VCaP (cell line): ENCODE data around the gene CILP2.

ENCODE experiments used
- H3K27ac ChIP-seq: fragments of 450-650 bp; 2 replicates; pipeline ENCODE4 v1.5.1; 2017
- TF ChIP-seq, protein P1 (sequence below): fragments of 450-650 bp; conservative IDR thresholded peaks from 2 replicates; pipeline ENCODE4 v1.5.1; 2017; ENCODE audit warnings: mild to moderate bottlenecking, moderate library complexity

The CILP2 gene

DNA sequence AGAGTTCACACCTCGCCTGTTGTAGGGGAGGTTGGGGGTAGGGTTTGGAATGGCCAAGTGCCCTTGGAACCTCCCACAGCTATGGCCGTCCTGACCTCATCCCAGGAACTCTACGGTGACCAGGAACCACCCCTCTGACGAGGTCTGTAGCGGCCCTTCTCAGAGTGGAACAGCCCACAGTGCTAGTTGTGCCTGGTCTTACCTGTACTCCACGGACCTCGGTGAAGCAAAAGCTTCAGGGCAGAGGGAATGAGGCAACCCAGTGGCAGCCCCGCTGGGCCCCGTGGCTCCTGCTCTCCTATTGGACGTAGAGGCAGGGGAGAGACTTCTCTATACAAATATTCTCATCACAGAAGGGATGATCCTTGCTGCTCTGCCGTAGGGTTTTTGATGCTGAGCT, 29.8 kb upstream of the CILP2 start:
- H3K27ac ChIP-seq: no peak overlapping the region
- TF ChIP-seq, protein P1, sequence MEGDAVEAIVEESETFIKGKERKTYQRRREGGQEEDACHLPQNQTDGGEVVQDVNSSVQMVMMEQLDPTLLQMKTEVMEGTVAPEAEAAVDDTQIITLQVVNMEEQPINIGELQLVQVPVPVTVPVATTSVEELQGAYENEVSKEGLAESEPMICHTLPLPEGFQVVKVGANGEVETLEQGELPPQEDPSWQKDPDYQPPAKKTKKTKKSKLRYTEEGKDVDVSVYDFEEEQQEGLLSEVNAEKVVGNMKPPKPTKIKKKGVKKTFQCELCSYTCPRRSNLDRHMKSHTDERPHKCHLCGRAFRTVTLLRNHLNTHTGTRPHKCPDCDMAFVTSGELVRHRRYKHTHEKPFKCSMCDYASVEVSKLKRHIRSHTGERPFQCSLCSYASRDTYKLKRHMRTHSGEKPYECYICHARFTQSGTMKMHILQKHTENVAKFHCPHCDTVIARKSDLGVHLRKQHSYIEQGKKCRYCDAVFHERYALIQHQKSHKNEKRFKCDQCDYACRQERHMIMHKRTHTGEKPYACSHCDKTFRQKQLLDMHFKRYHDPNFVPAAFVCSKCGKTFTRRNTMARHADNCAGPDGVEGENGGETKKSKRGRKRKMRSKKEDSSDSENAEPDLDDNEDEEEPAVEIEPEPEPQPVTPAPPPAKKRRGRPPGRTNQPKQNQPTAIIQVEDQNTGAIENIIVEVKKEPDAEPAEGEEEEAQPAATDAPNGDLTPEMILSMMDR: no peak

DNA sequence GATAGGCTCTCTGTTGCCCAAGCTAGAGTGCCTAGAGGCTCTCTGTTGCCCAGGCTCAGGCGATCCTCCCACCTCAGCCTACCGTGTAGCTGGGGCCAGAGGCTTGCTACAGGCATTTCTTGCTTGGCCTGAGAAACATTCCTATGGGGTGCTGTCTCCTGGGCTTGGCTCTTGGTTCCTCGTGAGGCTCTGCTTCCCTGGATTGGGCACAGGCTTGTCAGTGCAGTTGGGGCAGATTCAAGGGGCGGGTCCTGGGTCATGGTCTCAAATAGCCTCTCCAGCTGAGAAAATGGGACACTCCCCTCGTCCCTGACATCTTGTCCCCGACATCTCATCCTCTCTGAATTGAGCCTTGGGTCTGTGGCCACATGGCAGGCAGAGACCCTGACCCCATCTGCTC, 27.6 kb upstream of the CILP2 start:
- TF ChIP-seq, protein P1: no peak
- H3K27ac ChIP-seq: no peak overlapping the region

DNA sequence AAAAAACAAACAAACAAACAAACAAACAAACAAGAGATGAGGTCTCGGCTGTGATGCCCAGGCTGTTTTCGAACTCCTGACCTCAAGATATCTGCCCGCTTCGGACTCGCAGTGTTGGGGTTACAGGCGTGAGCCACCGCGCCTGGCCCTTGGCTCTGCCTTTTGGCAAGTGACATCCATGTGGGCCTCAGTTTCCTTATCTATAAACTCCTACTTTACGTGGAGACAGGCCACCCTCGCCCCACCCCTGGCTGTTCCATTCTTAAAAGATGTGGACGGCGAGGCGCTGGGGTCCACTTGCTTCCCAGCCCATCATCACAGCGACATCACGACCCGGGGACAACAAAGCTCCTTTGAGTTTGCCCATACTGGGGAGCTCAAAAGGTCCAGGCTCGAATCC, 24.4 kb upstream of the CILP2 start:
- no peak overlapping the region for H3K27ac ChIP-seq
- TF ChIP-seq, protein P1: no peak

DNA sequence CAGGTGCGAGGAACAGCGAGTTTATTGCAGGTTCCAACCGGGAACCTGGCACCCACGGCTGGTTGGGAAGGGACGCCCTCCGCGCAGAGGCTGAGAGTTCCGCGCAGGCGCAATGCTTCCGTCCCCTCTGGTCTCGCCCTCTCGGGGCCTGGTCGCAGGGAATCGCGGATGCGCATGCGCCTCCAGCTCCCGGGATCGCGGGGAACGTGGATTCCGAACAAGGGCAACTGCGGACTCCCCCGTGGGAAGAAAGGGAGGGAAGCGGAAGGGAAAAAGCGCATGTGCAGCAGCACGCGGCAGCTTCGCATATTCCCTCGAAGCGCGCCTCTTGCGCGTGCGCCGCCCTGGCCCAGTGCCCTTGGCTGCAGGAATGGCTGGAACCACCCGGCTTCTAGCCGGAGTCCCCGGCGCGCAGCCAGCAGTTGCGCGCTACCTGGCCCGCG, 23.8 kb upstream of the CILP2 start:
- TF ChIP-seq, protein P1: no peak

DNA sequence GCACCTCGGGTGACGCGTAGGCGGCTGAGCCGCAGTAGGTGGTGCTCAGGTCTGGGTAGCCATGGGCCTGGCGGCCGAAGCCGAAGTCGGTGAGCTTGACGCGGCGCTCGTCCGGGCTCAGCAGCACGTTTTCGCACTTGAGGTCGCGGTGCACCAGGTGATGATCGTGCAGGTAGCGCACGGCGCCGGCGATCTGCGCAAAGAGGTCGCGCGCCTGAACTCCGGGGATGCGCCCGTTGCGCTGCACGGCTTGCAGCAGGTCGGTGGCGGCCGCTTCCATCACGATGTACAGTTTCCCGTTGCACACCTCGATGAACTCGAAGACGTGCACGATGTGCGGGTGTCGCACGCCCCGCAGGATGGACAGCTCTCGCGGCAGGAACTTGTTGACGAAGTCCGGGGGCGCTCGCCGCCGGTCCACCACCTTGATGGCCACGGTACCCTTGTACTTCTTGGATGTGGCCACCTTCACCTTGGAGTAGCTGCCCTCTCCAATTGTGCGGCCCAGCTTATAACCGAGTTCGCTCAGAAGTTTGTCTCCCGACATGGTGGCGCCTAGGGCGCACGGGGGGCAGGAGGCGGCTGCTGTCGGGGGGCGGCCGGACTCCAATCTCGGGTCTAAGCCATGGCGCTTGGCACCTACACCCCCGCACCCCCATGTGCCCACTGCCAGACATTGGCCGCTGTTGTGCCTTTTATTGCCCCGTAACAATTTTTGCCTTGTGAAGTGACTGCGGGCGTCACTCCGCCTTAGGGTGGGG, 23.0 kb upstream of the CILP2 start, which contains the start of gene TSSK6:
Gene TSSK6 (minus strand): TSS at position 668 of the 761 bp plus-strand sequence. CDS start 121 bp downstream, at position 547.
- TF ChIP-seq, protein P1: no peak
- H3K27ac ChIP-seq: peak within 1 kb of the TSS; percentile 77

More for the DNA sequence above, 23.8 kb upstream of the CILP2 start:
- H3K27ac ChIP-seq: no peak overlapping the region

DNA sequence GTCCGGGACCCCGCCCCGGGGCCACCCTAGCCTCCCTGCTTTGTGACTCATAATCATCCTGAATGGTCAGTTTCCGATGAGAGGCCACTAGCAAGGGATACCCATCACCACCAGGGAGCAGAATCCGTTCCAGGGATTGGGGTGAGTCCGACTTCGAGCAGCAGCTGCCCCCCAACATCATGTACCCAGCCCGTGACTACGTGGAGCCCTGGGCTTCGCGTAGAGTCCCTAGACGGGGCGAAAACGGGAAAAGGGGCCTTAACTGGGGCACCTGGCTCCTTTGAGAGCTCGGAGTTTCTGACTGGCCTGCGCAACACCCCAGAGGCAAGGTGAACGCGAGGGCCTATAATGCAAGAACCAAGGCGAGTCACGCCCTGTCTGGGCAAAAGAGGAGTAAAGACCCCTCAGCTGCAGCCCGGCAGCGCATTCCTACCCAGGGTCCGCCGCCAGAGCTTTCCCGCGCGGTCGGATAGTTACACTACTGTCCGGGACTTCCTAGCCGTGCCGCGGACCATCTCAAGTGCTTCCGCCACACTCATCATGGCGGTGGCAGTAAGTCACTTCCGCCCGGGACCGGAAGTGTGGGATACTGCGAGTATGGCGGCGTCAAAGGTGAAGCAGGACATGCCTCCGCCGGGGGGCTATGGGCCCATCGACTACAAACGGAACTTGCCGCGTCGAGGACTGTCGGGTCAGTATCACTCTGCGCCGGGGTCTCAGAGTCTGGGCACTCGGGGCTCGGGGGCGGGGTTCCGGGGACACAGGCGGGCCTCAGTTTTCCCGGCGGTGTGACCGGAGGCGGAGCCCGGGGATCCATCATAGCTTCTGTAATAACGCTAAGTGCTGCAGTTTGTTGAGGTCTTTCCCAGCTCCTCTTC, 22.2 kb upstream of the CILP2 start, which contains the start of gene NDUFA13:
Gene NDUFA13 (plus strand): TSS at position 584 of the 878 bp plus-strand sequence. CDS start 14 bp downstream, at position 598.
- TF ChIP-seq, protein P1: no peak; the same call in 1 of the 2 replicates
- H3K27ac ChIP-seq: peak within 1 kb of the TSS; percentile 77

DNA sequence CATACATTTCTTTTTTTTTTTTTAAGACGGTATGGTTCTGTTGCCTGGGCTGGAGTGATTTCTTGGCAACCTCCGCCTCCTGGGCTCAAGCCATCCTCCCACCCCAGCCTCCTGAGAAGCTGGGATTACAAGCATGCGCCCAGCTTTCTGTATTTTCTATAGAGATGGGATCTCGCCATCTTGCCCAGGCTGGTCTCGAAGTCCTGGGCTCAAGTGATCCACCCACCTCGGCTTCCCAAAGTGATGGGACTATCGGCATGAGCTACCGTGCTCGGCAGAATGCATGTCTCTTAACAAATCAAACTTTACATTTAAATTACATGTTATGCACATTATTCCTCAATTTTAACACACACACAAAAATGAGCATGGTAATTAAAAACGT, 20.8 kb upstream of the CILP2 start:
- H3K27ac ChIP-seq: no peak overlapping the region; the same call in 1 of the 2 replicates
- TF ChIP-seq, protein P1: no peak
